GM12878 (cell line): Measurements from ENCODE around the gene SRSF9. TPM values are rescaled to one million over a fixed set of nuclear protein-coding genes. Genes with fewer than 3 reads are reported as not detected.

Source experiments
- BHLHE40 ChIP-seq, 2 experiments: fragments of 450-650 bp in 1 of 2; IDR thresholded peaks; 2 replicates each; pipeline ENCODE4 v1.6.1; 2011 to 2017; ENCODE audit warnings: low read depth in 2 of 2, borderline replicate concordance in 1 of 2, improper control_type of control experiment in 1 of 2, low read length in 1 of 2, mild to moderate bottlenecking in 1 of 2
- ESRRA ChIP-seq: IDR thresholded peaks from 2 replicates; pipeline ENCODE4 v1.6.1; 2012; ENCODE audit warnings: mild to moderate bottlenecking, low read length, improper control_type of control experiment
- EZH2 ChIP-seq: IDR thresholded peaks from 2 replicates; pipeline ENCODE4 v1.6.1; 2012; ENCODE audit warnings: low read depth, mild to moderate bottlenecking, control low read depth, inconsistent platforms, low read length, borderline replicate concordance; ENCODE audit not compliant: control insufficient read depth
- HDAC2 ChIP-seq: fragments of 200-600 bp; sonication (generic); IDR thresholded peaks from 2 replicates; pipeline ENCODE4 v1.6.1; 2017
- HDGF ChIP-seq: fragments of 450-650 bp; IDR thresholded peaks from 2 replicates; pipeline ENCODE4 v1.6.1; 2016; ENCODE audit warnings: antibody characterized with exemption
- IRF3 ChIP-seq: fragments of 450-650 bp; IDR thresholded peaks from 2 replicates; pipeline ENCODE4 v1.6.1; 2014; ENCODE audit warnings: mild to moderate bottlenecking
- KAT2A ChIP-seq: conservative IDR thresholded peaks from 2 replicates; pipeline ENCODE4 v1.6.1; 2011; ENCODE audit warnings: low read depth, low read length; ENCODE audit not compliant: control insufficient read depth
- KLF5 ChIP-seq: fragments of 450-650 bp; IDR thresholded peaks from 2 replicates; pipeline ENCODE4 v1.6.1; 2014; ENCODE audit warnings: mild to moderate bottlenecking; ENCODE audit not compliant: partially characterized antibody
- LARP7 ChIP-seq: fragments of 450-650 bp; IDR thresholded peaks from 2 replicates; pipeline ENCODE4 v1.6.1; 2017; ENCODE audit warnings: mild to moderate bottlenecking
- MAX ChIP-seq: IDR thresholded peaks from 2 replicates; pipeline ENCODE4 v1.6.1; 2012; ENCODE audit warnings: low read depth, low read length, improper control_type of control experiment
- MLLT1 ChIP-seq: fragments of 450-650 bp; IDR thresholded peaks from 2 replicates; pipeline ENCODE4 v1.6.1; 2016; ENCODE audit warnings: mild to moderate bottlenecking
- NR2C1 ChIP-seq: fragments of 450-650 bp; IDR thresholded peaks from 2 replicates; pipeline ENCODE4 v1.6.1; 2017; ENCODE audit warnings: antibody characterized with exemption, mild to moderate bottlenecking, moderate library complexity
- NR2F1 ChIP-seq: fragments of 450-650 bp; conservative IDR thresholded peaks from 2 replicates; pipeline ENCODE4 v1.6.1; 2017; ENCODE audit warnings: mild to moderate bottlenecking
- PAX8 ChIP-seq: fragments of 450-650 bp; IDR thresholded peaks from 2 replicates; pipeline ENCODE4 v1.6.1; 2017; ENCODE audit warnings: mild to moderate bottlenecking, moderate library complexity
- PML ChIP-seq: IDR thresholded peaks from 2 replicates; pipeline ENCODE4 v1.6.1; 2012; ENCODE audit warnings: low read length, inconsistent platforms
- SMAD1 ChIP-seq: fragments of 450-650 bp; IDR thresholded peaks from 2 replicates; pipeline ENCODE4 v1.6.1; 2018; ENCODE audit warnings: mild to moderate bottlenecking, low read depth; ENCODE audit not compliant: partially characterized antibody
- SREBF2 ChIP-seq: IDR thresholded peaks from 2 replicates; pipeline ENCODE4 v1.6.1; 2012; ENCODE audit warnings: mild to moderate bottlenecking, low read length
- STAT3 ChIP-seq: IDR thresholded peaks from 2 replicates; pipeline ENCODE4 v1.6.1; 2011; ENCODE audit warnings: low read depth, low read length, improper control_type of control experiment
- USF1 ChIP-seq: IDR thresholded peaks from 2 replicates; pipeline ENCODE4 v1.6.1; 2011; ENCODE audit warnings: borderline replicate concordance, low read depth, mild to moderate bottlenecking, moderate library complexity, mixed read lengths, low read length; ENCODE audit not compliant: insufficient read depth; ENCODE audit errors: extremely low read length
- USF2 ChIP-seq: IDR thresholded peaks from 2 replicates; pipeline ENCODE4 v1.6.1; 2011; ENCODE audit warnings: low read depth, low read length, improper control_type of control experiment, borderline replicate concordance
- ZBTB4 ChIP-seq: fragments of 450-650 bp; formaldehyde crosslinking; IDR thresholded peaks from 2 replicates; pipeline ENCODE4 v1.4.0; 2022; ENCODE audit warnings: mild to moderate bottlenecking, moderate library complexity
- ZNF217 ChIP-seq: fragments of 450-650 bp; IDR thresholded peaks from 2 replicates; pipeline ENCODE4 v1.6.1; 2017; ENCODE audit warnings: antibody characterized with exemption, mild to moderate bottlenecking
- ZZZ3 ChIP-seq: IDR thresholded peaks from 2 replicates; pipeline ENCODE4 v1.6.1; 2011; ENCODE audit warnings: low read depth; ENCODE audit not compliant: control insufficient read depth, insufficient read length
- polyA plus RNA-seq, 11 experiments: library from polyadenylated mRNA; depleted of rRNA in 4 of 11; unstranded in 6 of 11; stranded (reverse) in 5 of 11; fragments of >200 nt; fragmentation: Nextera tagmentation in 4 of 11; fragmentation: Illumina TruSeq in 1 of 11; extraction: Ambion mirVana in 4 of 11; extraction: Trizol in 1 of 11; gene quantifications; 1 replicate in 1 of 11; 2 replicates in 10 of 11; pipeline versions ENCODE4 v1.2.1 to v1.2.3, GENCODE V29; 2011 to 2016; ENCODE audit warnings: inconsistent platforms in 2 of 11, missing spikeins in 2 of 11, low read depth in 1 of 11
- total RNA-seq, 4 experiments: library from RNA; depleted of rRNA in 3 of 4; stranded (reverse); fragments of >200 nt in 3 of 4; fragmentation: Illumina TruSeq in 1 of 4; extraction: Trizol in 1 of 4; gene quantifications; 2 replicates each; pipeline versions ENCODE4 v1.2.1 to v1.2.3, GENCODE V29; 2013 to 2021

Gene SRSF9
- total and polyA plus RNA-seq, 10 of the 15 experiments (the other 5 are each of a cell fraction or from before 2014, with no cell fraction given): 56.2 to 510 (median 186) TPM

- TF ChIP-seq ZNF217: 0 out of 2 replicates have a peak, but pooled peaks have one; percentile 52
- TF ChIP-seq BHLHE40 (IDR thresholded peaks at IDR 0.05; ENCODE audit: borderline replicate concordance in 1 of 2, low read depth in 2 of 2, low read length in 1 of 2): peak; percentile 58 to 92; a peak in 3 of 4 replicates
- no peak for TF ChIP-seq PML
- TF ChIP-seq SREBF2: no peak
- peak; percentile 58 for TF ChIP-seq IRF3
- no peak for TF ChIP-seq USF2
- TF ChIP-seq LARP7: peak; percentile 96
- TF ChIP-seq MLLT1: no peak
- peak; percentile 83 for TF ChIP-seq KLF5
- TF ChIP-seq ZZZ3: no peak
- TF ChIP-seq STAT3: no peak
- TF ChIP-seq ESRRA: no peak
- TF ChIP-seq PAX8: no peak
- no peak for TF ChIP-seq SMAD1
- TF ChIP-seq NR2C1: peak; percentile 51
- no peak for TF ChIP-seq HDGF
- TF ChIP-seq MAX: peak; percentile 52; the same call in 1 of the 2 replicates
- no peak for TF ChIP-seq EZH2
- no peak for TF ChIP-seq USF1
- no peak for TF ChIP-seq HDAC2
- TF ChIP-seq KAT2A: no peak
- TF ChIP-seq NR2F1: peak; percentile 87
- no peak for TF ChIP-seq ZBTB4
Observed at GRCh38 chr12:120469450-120470149, at the start of gene SRSF9 (continued).
